H9 (cell line): ENCODE results near the gene SV2C. TPM values are rescaled to one million over a fixed set of nuclear protein-coding genes. Genes with fewer than 3 reads are reported as not detected.

Source experiments
- DNase-seq: peaks from one replicate; pipeline ENCODE4 v3.0.0-alpha.2; 2017
- H2AFZ ChIP-seq: one replicate; pipeline ENCODE4 v1.6.1; 2013; ENCODE audit warnings: mild to moderate bottlenecking, low read length, control low read depth, moderate library complexity
- H2AK5ac ChIP-seq: 2 replicates; pipeline ENCODE4 v1.6.1; 2013; ENCODE audit warnings: low read length, control low read depth, mixed read lengths; ENCODE audit not compliant: insufficient read length
- H2BK120ac ChIP-seq: one replicate; pipeline ENCODE4 v1.6.1; 2013; ENCODE audit warnings: low read depth, mild to moderate bottlenecking, low read length, control low read depth, inconsistent platforms; ENCODE audit not compliant: poor library complexity, severe bottlenecking
- H2BK12ac ChIP-seq: 2 replicates; pipeline ENCODE4 v1.6.1; 2013; ENCODE audit warnings: low read length, control low read depth, mixed read lengths, low read depth; ENCODE audit not compliant: insufficient read length
- H2BK15ac ChIP-seq: 2 replicates; pipeline ENCODE4 v1.6.1; 2013; ENCODE audit warnings: low read depth, low read length, control low read depth
- H2BK20ac ChIP-seq: one replicate; pipeline ENCODE4 v1.6.1; 2013; ENCODE audit warnings: low read depth, mild to moderate bottlenecking, low read length, control low read depth, inconsistent platforms; ENCODE audit not compliant: poor library complexity, severe bottlenecking
- H2BK5ac ChIP-seq: 2 replicates; pipeline ENCODE4 v1.6.1; 2013; ENCODE audit warnings: low read length, control low read depth, mixed read lengths; ENCODE audit not compliant: insufficient read length
- H3K14ac ChIP-seq: 2 replicates; pipeline ENCODE4 v1.6.1; 2013; ENCODE audit warnings: low read length, control low read depth; ENCODE audit not compliant: insufficient read depth
- H3K18ac ChIP-seq: 2 replicates; pipeline ENCODE4 v1.6.1; 2013; ENCODE audit warnings: low read depth, mild to moderate bottlenecking, mixed read lengths, low read length, control low read depth; ENCODE audit not compliant: insufficient read length
- H3K23ac ChIP-seq: 2 replicates; pipeline ENCODE4 v1.6.1; 2013; ENCODE audit warnings: low read length, control low read depth, mixed read lengths, low read depth; ENCODE audit not compliant: insufficient read length
- H3K23me2 ChIP-seq: 2 replicates; pipeline ENCODE4 v1.6.1; 2013; ENCODE audit warnings: low read depth, mild to moderate bottlenecking, mixed read lengths, low read length, control low read depth; ENCODE audit not compliant: insufficient read length, poor library complexity, severe bottlenecking
- H3K27ac ChIP-seq: 2 replicates; pipeline ENCODE4 v1.5.1; 2013; ENCODE audit warnings: low read length, control low read depth, mixed read lengths, low read depth; ENCODE audit not compliant: insufficient read length
- H3K27me3 ChIP-seq: 2 replicates; pipeline ENCODE4 v1.6.1; 2013; ENCODE audit warnings: low read length, control low read depth, inconsistent platforms; ENCODE audit not compliant: insufficient read depth
- H3K4ac ChIP-seq: 2 replicates; pipeline ENCODE4 v1.6.1; 2013; ENCODE audit warnings: low read depth, mild to moderate bottlenecking, control low read depth, inconsistent platforms, low read length, moderate library complexity
- H3K4me1 ChIP-seq: 2 replicates; pipeline ENCODE4 v1.6.1; 2013; ENCODE audit warnings: low read length, control low read depth, inconsistent platforms; ENCODE audit not compliant: insufficient read depth
- H3K4me2 ChIP-seq: 2 replicates; pipeline ENCODE4 v1.6.1; 2013; ENCODE audit warnings: low read length, control low read depth, mixed read lengths; ENCODE audit not compliant: insufficient read length, insufficient read depth
- H3K56ac ChIP-seq: 2 replicates; pipeline ENCODE4 v1.6.1; 2013; ENCODE audit warnings: low read depth, mild to moderate bottlenecking, mixed read lengths, low read length, control low read depth; ENCODE audit not compliant: insufficient read length
- H3K79me1 ChIP-seq: 2 replicates; pipeline ENCODE4 v1.6.1; 2013; ENCODE audit warnings: low read depth, mild to moderate bottlenecking, moderate library complexity, low read length, control low read depth, inconsistent platforms; ENCODE audit not compliant: insufficient read depth, poor library complexity, severe bottlenecking
- H3K79me2 ChIP-seq: 2 replicates; pipeline ENCODE4 v1.6.1; 2013; ENCODE audit warnings: low read length, control low read depth, inconsistent platforms; ENCODE audit not compliant: insufficient read depth
- H3K9ac ChIP-seq: 2 replicates; pipeline ENCODE4 v1.6.1; 2013; ENCODE audit warnings: low read length, control low read depth, mixed read lengths; ENCODE audit not compliant: insufficient read length; ENCODE audit errors: extremely low read depth
- H3K9me3 ChIP-seq: one replicate; pipeline ENCODE4 v1.6.1; 2013; ENCODE audit warnings: low read depth, low read length, inconsistent platforms; ENCODE audit not compliant: control insufficient read depth
- H3T11ph ChIP-seq: one replicate; pipeline ENCODE4 v1.6.1; 2013; ENCODE audit warnings: mild to moderate bottlenecking, low read length, control low read depth, inconsistent platforms
- H4K20me1 ChIP-seq: one replicate; pipeline ENCODE4 v1.6.1; 2013; ENCODE audit not compliant: control insufficient read depth, insufficient read length, insufficient read depth
- H4K5ac ChIP-seq: 2 replicates; pipeline ENCODE4 v1.6.1; 2013; ENCODE audit warnings: low read depth, mild to moderate bottlenecking, mixed read lengths, low read length, control low read depth; ENCODE audit not compliant: insufficient read length
- H4K8ac ChIP-seq: replicated peaks from 2 replicates; pipeline ENCODE4 v1.6.1; 2013; ENCODE audit warnings: low read length, control low read depth, mixed read lengths, low read depth; ENCODE audit not compliant: insufficient read length
- H4K91ac ChIP-seq: 2 replicates; pipeline ENCODE4 v1.6.1; 2013; ENCODE audit warnings: low read depth, mild to moderate bottlenecking, moderate library complexity, mixed read lengths, low read length, control low read depth; ENCODE audit not compliant: insufficient read length
- H3K27ac Mint-ChIP-seq, 3 experiments: 2 replicates in 2 of 3; 3 replicates in 1 of 3; pipeline ENCODE4 v1.8.0; 2020 to 2021; ENCODE audit warnings: mixed read lengths in 3 of 3, mild to moderate bottlenecking in 1 of 3, moderate library complexity in 1 of 3
- H3K27me3 Mint-ChIP-seq: 2 replicates; pipeline ENCODE4 v1.8.0; 2021; ENCODE audit warnings: low read depth, mild to moderate bottlenecking, moderate library complexity, mixed read lengths
- H3K36me3 Mint-ChIP-seq, 3 experiments: 2 replicates in 2 of 3; 3 replicates in 1 of 3; pipeline ENCODE4 v1.8.0; 2020 to 2021; ENCODE audit warnings: low read depth in 3 of 3, mixed read lengths in 3 of 3; ENCODE audit not compliant: insufficient read depth in 1 of 3
- H3K4me1 Mint-ChIP-seq, 2 experiments: 2 replicates each; pipeline ENCODE4 v1.8.0; 2020; ENCODE audit warnings: mixed read lengths in 2 of 2
- H3K4me3 Mint-ChIP-seq, 2 experiments: 2 replicates in 1 of 2; 3 replicates in 1 of 2; pipeline ENCODE4 v1.8.0; 2020 to 2021; ENCODE audit warnings: mild to moderate bottlenecking in 2 of 2, mixed read lengths in 2 of 2, moderate library complexity in 1 of 2
- H3K9me3 Mint-ChIP-seq, 2 experiments: 2 replicates in 1 of 2; 3 replicates in 1 of 2; pipeline ENCODE4 v1.8.0; 2020; ENCODE audit warnings: mild to moderate bottlenecking in 2 of 2, mixed read lengths in 2 of 2, moderate library complexity in 1 of 2
- WGBS: extraction: QIAGEN DNeasy Blood & Tissue Kit; methylation state at CpG from one replicate; pipeline ENCODE4 v1.1.7; 2013; ENCODE audit warnings: missing lambda C conversion rate, low lambda C conversion rate, mixed read lengths; ENCODE audit not compliant: insufficient read length; ENCODE audit errors: extremely low coverage; 5-methylcytosine and 5-hydroxymethylcytosine counted together
- total RNA-seq: library from RNA; stranded (reverse); gene quantifications from 2 replicates; pipeline ENCODE4 v1.2.1, GENCODE V29; 2021
- TF ChIP-seq, protein P1 (sequence below): fragments of 200-600 bp; sonication (generic); conservative IDR thresholded peaks from 3 replicates; pipeline ENCODE4 v1.8.0; 2021; ENCODE audit warnings: antibody characterized with exemption, mild to moderate bottlenecking

The SV2C gene
- total RNA-seq, 1 experiment from 2014 or later = 0.09 TPM

DNA sequence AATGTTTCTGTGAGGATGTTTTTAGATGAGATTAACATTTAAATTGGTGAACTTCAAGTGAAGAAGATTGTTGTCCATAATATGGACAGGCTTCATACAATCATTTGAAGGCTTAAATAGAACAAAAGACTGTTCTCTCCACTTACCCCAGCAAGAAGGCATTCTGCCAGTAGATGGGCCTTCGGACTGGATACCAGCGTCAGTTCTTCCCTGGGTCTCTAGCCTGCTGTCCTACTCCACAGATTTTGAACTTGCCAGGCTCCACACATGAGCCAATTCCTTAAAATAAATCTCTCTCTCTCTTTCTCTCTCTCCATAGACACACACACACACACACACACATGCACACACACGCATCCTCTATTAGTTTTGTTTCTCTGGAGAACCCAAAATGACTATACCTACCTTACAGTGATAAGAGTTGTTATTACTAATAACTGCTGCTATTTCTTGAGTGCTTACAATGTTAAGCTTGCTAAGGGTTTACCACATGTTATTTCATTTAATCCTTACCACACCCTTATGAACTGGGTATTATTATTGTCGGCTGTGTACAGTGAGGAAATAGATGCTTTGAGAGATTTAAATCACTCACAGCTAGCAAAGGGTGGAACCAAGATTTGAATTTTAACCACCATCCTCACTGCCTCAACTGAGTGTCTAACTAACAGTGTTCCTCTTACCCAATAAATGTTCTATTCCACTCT lies 300.1 kb downstream of the SV2C start:
- Histone ChIP-seq H2AK5ac (no peak overlapping the region), H3K14ac (no peak overlapping the region), H3K4me2 (no peak overlapping the region), H4K5ac (no peak overlapping the region), H3K23ac (no peak overlapping the region), H3T11ph (no peak overlapping the region), H3K56ac (no peak overlapping the region), H3K27me3 (no peaks in the 10 kb centered on the region), H4K20me1 (no peaks in the 10 kb centered on the region), H2BK120ac (no peak overlapping the region), H3K4me1 (peaks cover 4% of the 10 kb centered on the region; the same call in 1 of the 2 replicates), H2AFZ (no peak overlapping the region), H3K27ac (no peak overlapping the region), H3K79me2 (no peaks in the 10 kb centered on the region), H3K9ac (no peak overlapping the region), H3K9me3 (no peaks in the 10 kb centered on the region), H3K23me2 (no peaks in the 10 kb centered on the region), H2BK5ac (no peak overlapping the region), H3K4ac (no peak overlapping the region), H2BK12ac (no peak overlapping the region), H2BK20ac (no peak overlapping the region), H4K8ac (no peak overlapping the region), H3K79me1 (no peaks in the 10 kb centered on the region), H4K91ac (no peak overlapping the region), H2BK15ac (no peak overlapping the region), H3K18ac (no peak overlapping the region)
- WGBS = no CpG with 5 or more reads among the region's 4 CpGs
- Mint-ChIP-seq H3K9me3 (no peaks in the 10 kb centered on the region), H3K4me3 (no peak overlapping the region), H3K36me3 (no peaks in the 10 kb centered on the region; a peak in 1 of 7 replicates), H3K4me1 (peaks cover 6 to 13% of the 10 kb centered on the region in 2 experiments), H3K27ac (no peak overlapping the region), H3K27me3 (no peaks in the 10 kb centered on the region)
- DNase-seq = no peak
- TF ChIP-seq, protein P1, sequence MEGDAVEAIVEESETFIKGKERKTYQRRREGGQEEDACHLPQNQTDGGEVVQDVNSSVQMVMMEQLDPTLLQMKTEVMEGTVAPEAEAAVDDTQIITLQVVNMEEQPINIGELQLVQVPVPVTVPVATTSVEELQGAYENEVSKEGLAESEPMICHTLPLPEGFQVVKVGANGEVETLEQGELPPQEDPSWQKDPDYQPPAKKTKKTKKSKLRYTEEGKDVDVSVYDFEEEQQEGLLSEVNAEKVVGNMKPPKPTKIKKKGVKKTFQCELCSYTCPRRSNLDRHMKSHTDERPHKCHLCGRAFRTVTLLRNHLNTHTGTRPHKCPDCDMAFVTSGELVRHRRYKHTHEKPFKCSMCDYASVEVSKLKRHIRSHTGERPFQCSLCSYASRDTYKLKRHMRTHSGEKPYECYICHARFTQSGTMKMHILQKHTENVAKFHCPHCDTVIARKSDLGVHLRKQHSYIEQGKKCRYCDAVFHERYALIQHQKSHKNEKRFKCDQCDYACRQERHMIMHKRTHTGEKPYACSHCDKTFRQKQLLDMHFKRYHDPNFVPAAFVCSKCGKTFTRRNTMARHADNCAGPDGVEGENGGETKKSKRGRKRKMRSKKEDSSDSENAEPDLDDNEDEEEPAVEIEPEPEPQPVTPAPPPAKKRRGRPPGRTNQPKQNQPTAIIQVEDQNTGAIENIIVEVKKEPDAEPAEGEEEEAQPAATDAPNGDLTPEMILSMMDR = no peak
